ENCODE results near the gene PPIP5K1.
A peak's percentile ranks its signal among the peaks of the same experiment; 100 is the strongest.

- TF ChIP-seq CTCF (conservative IDR thresholded peaks at IDR 0.05; ENCODE audit: low read depth, low read length) (no peak), FOS (IDR thresholded peaks at IDR 0.05; ENCODE audit: low read depth, low read length) (no peak), NFE2L2 (IDR thresholded peaks at IDR 0.05; ENCODE audit: low read depth, low read length) (no peak), BHLHE40 (IDR thresholded peaks at IDR 0.05; ENCODE audit: low read depth, low read length) (no peak), POLR2A (IDR thresholded peaks at IDR 0.05; ENCODE audit: low read depth, low read length) (no peak), RAD21 (IDR thresholded peaks at IDR 0.05; ENCODE audit: low read length) (no peak), CEBPB (IDR thresholded peaks at IDR 0.05; ENCODE audit: low read depth, low read length) (0 out of 2 replicates have a peak, but pooled peaks have one; percentile 5), RFX5 (IDR thresholded peaks at IDR 0.05; ENCODE audit: low read depth, low read length) (no peak)
Measured at GRCh38 chr15:43489191-43489590, 100.8 kb downstream of the PPIP5K1 start.
